Gastrocnemius medialis (tissue), 4 donors: ENCODE data around the gene G0S2. TPM values are rescaled to one million over a fixed set of nuclear protein-coding genes. Genes with fewer than 3 reads are reported as not detected.

ENCODE experiments used
- ATAC-seq, 2 donors: fragments of 150-250 bp; one replicate each; pipeline ENCODE4 v1.9.1; 2016
- DNase-seq, 2 donors: peaks; one replicate each; pipeline ENCODE4 v3.0.0-alpha.2; 2019
- H3K27ac ChIP-seq, 4 donors: fragments of 200-600 bp; sonication (generic); 1 replicate in 1 of 4; 2 replicates in 3 of 4; pipeline ENCODE4 v1.5.1; 2016 to 2018; ENCODE audit warnings: mild to moderate bottlenecking in 2 of 4, moderate library complexity in 1 of 4
- H3K27me3 ChIP-seq, 3 donors: fragments of 200-600 bp; sonication (generic) in 2 of 3; 1 replicate in 1 of 3; 2 replicates in 2 of 3; pipeline versions ENCODE4 v1.5.1 to v1.6.0; 2016 to 2019; ENCODE audit warnings: mild to moderate bottlenecking in 1 of 3, moderate library complexity in 1 of 3
- H3K36me3 ChIP-seq, 2 donors: fragments of 200-600 bp; sonication (generic) in 1 of 2; one replicate each; pipeline ENCODE4 v1.5.1; 2017 to 2018
- H3K4me1 ChIP-seq, 2 donors: fragments of 200-600 bp; sonication (generic) in 1 of 2; one replicate each; pipeline ENCODE4 v1.5.1; 2016 to 2017; ENCODE audit warnings: mild to moderate bottlenecking in 2 of 2
- H3K4me3 ChIP-seq, 4 donors: fragments of 200-600 bp; sonication (generic) in 3 of 4; 1 replicate in 1 of 4; 2 replicates in 3 of 4; pipeline ENCODE4 v1.5.1; 2016 to 2019; ENCODE audit warnings: mild to moderate bottlenecking in 2 of 4
- H3K9me3 ChIP-seq, 3 donors: fragments of 200-600 bp; sonication (generic) in 2 of 3; 1 replicate in 1 of 3; 2 replicates in 2 of 3; pipeline ENCODE4 v1.5.1; 2016 to 2019
- CTCF ChIP-seq, 5 experiments: fragments of 450-650 bp in 3 of 5; fragments of 200-600 bp in 2 of 5; sonication (generic) in 2 of 5; IDR thresholded peaks in 4 of 5; conservative IDR thresholded peaks in 1 of 5; 1 replicate in 4 of 5; 2 replicates in 1 of 5; pipeline ENCODE4 v1.5.1; 2016 to 2019; ENCODE audit warnings: antibody characterized with exemption in 5 of 5, mild to moderate bottlenecking in 3 of 5, moderate library complexity in 3 of 5
- POLR2A ChIP-seq, 2 donors: fragments of 450-650 bp; IDR thresholded peaks; one replicate each; pipeline ENCODE4 v1.6.1; 2017; ENCODE audit warnings: antibody characterized with exemption in 2 of 2, mild to moderate bottlenecking in 2 of 2, moderate library complexity in 2 of 2
- in situ Hi-C, 4 donors: fragments of 200-750 bp; cut with MboI; loops; one replicate each; pipeline versions ENCODE4 v1.15.0 to v1.8.0; 2017; ENCODE audit warnings: low sequenced_read_pairs in 4 of 4
- intact Hi-C: fragments of 100-400 bp; cut with DNase I; formaldehyde crosslinking; loops from one replicate; pipeline ENCODE4 v1.15.1; 2023; ENCODE audit warnings: low total_unique reads
- total RNA-seq, 4 donors: library from RNA; depleted of rRNA; stranded (reverse); fragments of >200 nt; gene quantifications; one replicate each; pipeline versions ENCODE4 v1.1.0 to v1.2.3, GENCODE V29; 2016

Gene G0S2
- total RNA-seq, 4 donors from 2014 or later, result 29.1 to 1,155 (median 83.4) TPM

DNA sequence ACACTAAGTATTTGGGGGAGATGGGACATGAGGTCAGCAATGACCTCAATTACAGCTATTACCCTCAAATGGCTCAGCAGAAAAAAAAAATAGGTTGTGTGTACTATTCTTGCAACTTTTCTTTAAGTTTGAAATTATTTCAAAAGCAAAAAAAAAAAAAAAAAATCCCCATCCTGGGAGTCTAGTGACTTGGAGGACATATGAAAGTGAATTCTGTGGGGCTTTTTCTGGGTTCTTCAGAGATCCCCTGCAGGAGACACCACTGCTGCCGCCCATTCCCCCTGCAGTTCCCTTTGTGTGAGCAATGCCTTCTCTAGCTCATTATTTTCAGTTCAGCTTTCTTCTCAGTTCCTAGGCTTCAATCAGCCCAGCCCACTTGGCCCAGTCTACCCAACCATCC, 46.1 kb downstream of the G0S2 start:
- H3K4me3 ChIP-seq, result no peak overlapping the region
- in situ Hi-C loops, result no loop called here
- no peaks in the 10 kb centered on the region for H3K27me3 ChIP-seq
- DNase-seq, result no peak
- no peak overlapping the region for H3K27ac ChIP-seq
- no peaks in the 10 kb centered on the region for H3K36me3 ChIP-seq
- intact Hi-C loops, result no loop called here
- no peaks in the 10 kb centered on the region for H3K9me3 ChIP-seq
- TF ChIP-seq POLR2A (IDR thresholded peaks at IDR 0.05) (no peak), CTCF (IDR thresholded peaks at IDR 0.05 in 4 of 5, conservative IDR thresholded peaks at IDR 0.05 in 1 of 5) (no peak)
- no peaks in the 10 kb centered on the region for H3K4me1 ChIP-seq
- no peak for ATAC-seq

GRCh38 chr1:209723265-209723664, 48.1 kb downstream of the G0S2 start:
- intact Hi-C loops (no loop called here), in situ Hi-C loops (no loop called here)
- Histone ChIP-seq H3K36me3 (no peaks in the 10 kb centered on the region), H3K27me3 (no peaks in the 10 kb centered on the region), H3K4me3 (no peak overlapping the region), H3K27ac (no peak overlapping the region), H3K9me3 (no peaks in the 10 kb centered on the region), H3K4me1 (no peaks in the 10 kb centered on the region)
- TF ChIP-seq POLR2A (IDR thresholded peaks at IDR 0.05) (no peak), CTCF (IDR thresholded peaks at IDR 0.05 in 4 of 5, conservative IDR thresholded peaks at IDR 0.05 in 1 of 5) (no peak)
- no peak for ATAC-seq
- no peak for DNase-seq

GRCh38 chr1:209723756-209724693, 48.8 kb downstream of the G0S2 start:
- H3K36me3 ChIP-seq, result no peaks in the 10 kb centered on the region
- no peaks in the 10 kb centered on the region for H3K27me3 ChIP-seq
- H3K27ac ChIP-seq, result no peak overlapping the region
- no peaks in the 10 kb centered on the region for H3K9me3 ChIP-seq
- DNase-seq (no peak), ATAC-seq (no peak)
- no peak overlapping the region for H3K4me3 ChIP-seq
- in situ Hi-C loops, result no loop called here
- TF ChIP-seq CTCF (IDR thresholded peaks at IDR 0.05 in 4 of 5, conservative IDR thresholded peaks at IDR 0.05 in 1 of 5) (no peak), POLR2A (IDR thresholded peaks at IDR 0.05) (no peak)
- no peaks in the 10 kb centered on the region for H3K4me1 ChIP-seq
- intact Hi-C loops, result no loop called here

Other genes with a start within 250 kb of the G0S2 start
- under 1 TPM in 1 of 4 donors, not detected in 3; 0.16 TPM for gene CAMK1G, start 91.7 kb upstream of the G0S2 start, total RNA-seq
- gene LAMB3, start 23.0 kb upstream of the G0S2 start, total RNA-seq, result 1 to 10 TPM in 1 of 4 donors, under 1 TPM in 3; 0.61 to 1.9 (median 0.72) TPM
- 10 to 100 TPM in 1 of 4 donors, 1 to 10 TPM in 3; 3.0 to 16.0 (median 6.8) TPM for gene HSD11B1, start 29.4 kb downstream of the G0S2 start, total RNA-seq
- 1 to 10 TPM in 1 of 4 donors, under 1 TPM in 2, not detected in 1; 0.16 to 1.5 (median 0.35) TPM for gene TRAF3IP3, start 80.6 kb downstream of the G0S2 start, total RNA-seq
- gene C1orf74, start 109.1 kb downstream of the G0S2 start, total RNA-seq, result under 1 TPM; 0.38 to 0.82 (median 0.54) TPM
- 1 to 10 TPM in 1 of 4 donors, under 1 TPM in 3; 0.31 to 1.7 (median 0.49) TPM for gene IRF6, start 130.7 kb downstream of the G0S2 start, total RNA-seq
- gene UTP25, start 152.6 kb downstream of the G0S2 start, total RNA-seq, result 1 to 10 TPM; 3.9 to 4.6 (median 4.2) TPM